Stimulated activated CD8-positive, alpha-beta memory T cell treated with anti-CD3 and anti-CD28 coated beads, Interleukin-4, amount 100 ng/mL, for 4 hours (primary cell): Measurements from ENCODE around the gene AHSG.
A peak's percentile ranks its signal among the peaks of the same experiment; 100 is the strongest.
"Not testable (repeated sequence)": the region's sequence is repeated elsewhere in the genome, so short reads cannot be mapped to it uniquely, and the experiment has no call there.

Source experiments
- DNase-seq, 2 donors: peaks; one replicate each; pipeline ENCODE4 v3.0.0-alpha.2; 2020; ENCODE audit warnings: low read depth in 2 of 2, low spot score in 1 of 2

The AHSG gene

GRCh38 chr3:186614597-186615483 lies 2.0 kb downstream of the AHSG start:
- peak; percentile 32 to 60 for DNase-seq

GRCh38 chr3:186616299-186616617 lies 3.4 kb downstream of the AHSG start:
- DNase-seq, result no peak

GRCh38 chr3:186617036-186617946 lies 4.4 kb downstream of the AHSG start:
- DNase-seq, result peak; percentile 65 to 68

GRCh38 chr3:186618318-186618938 lies 5.6 kb downstream of the AHSG start:
- no peak for DNase-seq

GRCh38 chr3:186619787-186620212 lies 6.9 kb downstream of the AHSG start:
- DNase-seq, result no peak

- no peak for DNase-seq
These were observed 7.6 kb downstream of the AHSG start for GRCh38 chr3:186620213-186621092.

GRCh38 chr3:186621894-186622650 lies 9.2 kb downstream of the AHSG start:
- no peak for DNase-seq

GRCh38 chr3:186622651-186623310 lies 9.9 kb downstream of the AHSG start:
- no peak for DNase-seq

GRCh38 chr3:186624598-186624997 lies 11.7 kb downstream of the AHSG start:
- no peak for DNase-seq

- DNase-seq, result no peak
These were observed 12.8 kb downstream of the AHSG start for GRCh38 chr3:186625600-186626042.

GRCh38 chr3:186626254-186626847 lies 13.5 kb downstream of the AHSG start:
- no peak for DNase-seq

- no peak for DNase-seq
These were observed 15.1 kb downstream of the AHSG start for GRCh38 chr3:186627852-186628414.

GRCh38 chr3:186628756-186629155 lies 15.9 kb downstream of the AHSG start:
- no peak for DNase-seq

GRCh38 chr3:186630950-186631641 lies 18.2 kb downstream of the AHSG start:
- no peak for DNase-seq

- DNase-seq, result no peak
These were observed 20.6 kb downstream of the AHSG start for GRCh38 chr3:186633481-186633880.

GRCh38 chr3:186634207-186634606 lies 21.3 kb downstream of the AHSG start:
- not testable (repeated sequence) for DNase-seq

GRCh38 chr3:186635532-186635931 lies 22.7 kb downstream of the AHSG start:
- DNase-seq, result no peak

GRCh38 chr3:186636536-186636935 lies 23.7 kb downstream of the AHSG start:
- no peak for DNase-seq
